HepG2 (cell line): ENCODE data around the gene RIPK3. TPM values are rescaled to one million over a fixed set of nuclear protein-coding genes. Genes with fewer than 3 reads are reported as not detected.

Experiments
- ATAC-seq: fragments of 200-7000 bp; cut with Tn5 transposase; 3 replicates; pipeline ENCODE4 v1.9.1; 2020; ENCODE audit warnings: mild to moderate bottlenecking, moderate library complexity
- BruUV-seq: library from RNA; stranded (reverse); fragments of 400-500 nt; replicated peaks from 2 replicates; lab custom pipeline; 2021; lab: Mats Ljungman, UMichigan
- CTCF ChIA-PET: fragments of 300-600 bp; formaldehyde crosslinking; extraction: SDS; loops from one replicate; lab custom pipeline; 2021; ENCODE audit warnings: low total read pairs, inconsistent platforms, low intra/inter-chr PET ratio; lab: Yijun Ruan, JAX
- POLR2A ChIA-PET: fragments of 350-600 bp; sonication (Branson Sonifier 250); formaldehyde crosslinking; loops from one replicate; lab custom pipeline; 2020; ENCODE audit warnings: antibody characterized with exemption, inconsistent platforms; lab: Yijun Ruan, JAX
- DNase-seq: peaks from one replicate; pipeline ENCODE4 v3.0.0-alpha.2; 2015; ENCODE audit warnings: low spot score
- FAIRE-seq: peaks from 3 replicates; lab custom pipeline; 2011; peaks lifted over from hg19 to GRCh38; lab: Jason Lieb, UNC
- H2AFZ ChIP-seq: one replicate; pipeline ENCODE4 v1.6.1; 2011; ENCODE audit warnings: low read length, inconsistent platforms
- H3K27ac ChIP-seq: fragments of 300-600 bp; 3 replicates; pipeline ENCODE4 v1.8.0; 2011; ENCODE audit warnings: mixed run types, mild to moderate bottlenecking, mixed read lengths, low read length, inconsistent platforms; ENCODE audit not compliant: insufficient read depth; ENCODE audit errors: extremely low read length
- H3K27me3 ChIP-seq, 2 experiments: fragments of 200-600 bp in 1 of 2; 2 replicates in 1 of 2; 3 replicates in 1 of 2; pipeline versions ENCODE4 v1.6.0 to v1.8.0; 2011; ENCODE audit warnings: low read length in 2 of 2, mild to moderate bottlenecking in 2 of 2, moderate library complexity in 2 of 2, inconsistent platforms in 1 of 2; ENCODE audit not compliant: insufficient read depth in 2 of 2, control insufficient read depth in 1 of 2
- H3K36me3 ChIP-seq, 2 experiments: fragments of 200-600 bp in 1 of 2; replicated peaks in 1 of 2; 2 replicates in 1 of 2; 3 replicates in 1 of 2; pipeline versions ENCODE4 v1.5.1 to v1.8.0; 2011; ENCODE audit warnings: low read length in 2 of 2, inconsistent platforms in 1 of 2; ENCODE audit not compliant: insufficient read depth in 2 of 2, control insufficient read depth in 1 of 2
- H3K4me1 ChIP-seq: 2 replicates; pipeline ENCODE4 v1.5.1; 2012; ENCODE audit warnings: low read length, inconsistent platforms; ENCODE audit not compliant: insufficient read depth
- H3K4me2 ChIP-seq: 2 replicates; pipeline ENCODE4 v1.6.0; 2011; ENCODE audit warnings: low read depth, low read length, inconsistent platforms
- H3K4me3 ChIP-seq, 3 experiments: fragments of 200-600 bp in 1 of 3; sonication (generic), shearing (Covaris generic) in 1 of 3; replicated peaks in 1 of 3; 2 replicates each; pipeline ENCODE4 v1.5.1; 2011 to 2016; ENCODE audit warnings: low read length in 3 of 3, inconsistent platforms in 2 of 3, low read depth in 2 of 3, mild to moderate bottlenecking in 2 of 3, control low read depth in 1 of 3, mixed read lengths in 1 of 3; ENCODE audit not compliant: insufficient read depth in 1 of 3
- H3K79me2 ChIP-seq: one replicate; pipeline ENCODE4 v1.6.1; 2011; ENCODE audit warnings: low read length, inconsistent platforms; ENCODE audit not compliant: insufficient read depth
- H3K9ac ChIP-seq: 2 replicates; pipeline ENCODE4 v1.6.0; 2011; ENCODE audit warnings: mild to moderate bottlenecking, low read depth, low read length, inconsistent platforms; ENCODE audit not compliant: insufficient read depth
- H3K9me3 ChIP-seq: 2 replicates; pipeline ENCODE4 v1.5.1; 2012; ENCODE audit warnings: mild to moderate bottlenecking, low read length
- H4K20me1 ChIP-seq: 2 replicates; pipeline ENCODE4 v1.6.0; 2011; ENCODE audit warnings: inconsistent platforms, mild to moderate bottlenecking, low read length, moderate library complexity; ENCODE audit not compliant: insufficient read depth
- AGO2 ChIP-seq: fragments of 200-400 bp; formaldehyde crosslinking; optimal IDR thresholded peaks from 2 replicates; pipeline ENCODE3; 2017; ENCODE audit warnings: mild to moderate bottlenecking, low read depth, low read length, moderate library complexity
- CREM ChIP-seq, 2 experiments: sonication (generic) in 1 of 2; formaldehyde crosslinking in 1 of 2; IDR thresholded peaks; 2 replicates each; pipeline versions ENCODE4 v1.4.0 to v1.6.1; 2016 to 2020; ENCODE audit warnings: antibody characterized with exemption in 1 of 2, mild to moderate bottlenecking in 1 of 2, missing genetic modification reagents in 1 of 2
- MED8 ChIP-seq: sonication (generic); formaldehyde crosslinking; IDR thresholded peaks from 2 replicates; pipeline ENCODE4 v1.8.1; 2023; ENCODE audit warnings: mild to moderate bottlenecking, missing genetic modification reagents; ENCODE audit not compliant: insufficient replicate concordance
- MYPOP ChIP-seq: sonication (generic); formaldehyde crosslinking; IDR thresholded peaks from 2 replicates; pipeline ENCODE4 v1.8.1; 2023; ENCODE audit warnings: mild to moderate bottlenecking, moderate library complexity, missing genetic modification reagents
- MZF1 ChIP-seq: sonication (generic); formaldehyde crosslinking; IDR thresholded peaks from 2 replicates; pipeline ENCODE4 v1.8.1; 2023; ENCODE audit warnings: mild to moderate bottlenecking, missing genetic modification reagents, borderline replicate concordance
- SAFB2 ChIP-seq: sonication (generic); formaldehyde crosslinking; IDR thresholded peaks from 2 replicates; pipeline ENCODE4 v1.5.1; 2020; ENCODE audit warnings: missing genetic modification reagents, low read depth, mild to moderate bottlenecking, borderline replicate concordance
- SPEN ChIP-seq: sonication (generic); formaldehyde crosslinking; IDR thresholded peaks from 2 replicates; pipeline ENCODE4 v1.5.1; 2020; ENCODE audit warnings: low read depth, mild to moderate bottlenecking, missing genetic modification reagents
- ZKSCAN5 ChIP-seq: sonication (generic); formaldehyde crosslinking; IDR thresholded peaks from 2 replicates; pipeline ENCODE4 v1.5.1; 2020; ENCODE audit warnings: mild to moderate bottlenecking, missing genetic modification reagents
- ZNF468 ChIP-seq: sonication (generic); formaldehyde crosslinking; IDR thresholded peaks from 2 replicates; pipeline ENCODE4 v1.8.0; 2022; ENCODE audit warnings: mild to moderate bottlenecking, moderate library complexity, missing genetic modification reagents
- WGBS: methylation state at CpG from one replicate; pipeline ENCODE4 v1.1.6; 2017; ENCODE audit warnings: low lambda C conversion rate; 5-methylcytosine and 5-hydroxymethylcytosine counted together
- in situ Hi-C: cut with HindIII; loops from 2 replicates; pipeline ENCODE4 v1.10.0; 2017; ENCODE audit warnings: low pct_unique_long_range_greater_than_20kb; ENCODE audit not compliant: extremely low pct_ligation_motif_present
- intact Hi-C: fragments of 100-400 bp; cut with micrococcal nuclease; formaldehyde crosslinking; loops from one replicate; pipeline ENCODE4 v1.10.0; 2022; ENCODE audit not compliant: unreplicated experiment
- polyA plus RNA-seq, 8 experiments: library from polyadenylated mRNA; depleted of rRNA in 3 of 8; stranded (reverse) in 7 of 8; unstranded in 1 of 8; fragments of >200 nt; fragmentation: Illumina TruSeq in 4 of 8; extraction: Trizol in 4 of 8; gene quantifications; 2 replicates each; pipeline versions ENCODE4 v1.2.1 to v1.2.3, GENCODE V29; 2011 to 2016; ENCODE audit warnings: low read depth in 4 of 8, missing spikeins in 1 of 8, mixed read lengths in 1 of 8; ENCODE audit not compliant: insufficient read depth in 1 of 8
- total RNA-seq, 5 experiments: library from RNA; depleted of rRNA; stranded (reverse); fragments of >200 nt; fragmentation: Illumina TruSeq; extraction: Trizol; gene quantifications; 2 replicates each; pipeline ENCODE4 v1.2.3, GENCODE V29; 2016; ENCODE audit warnings: low read depth in 1 of 5
- TF ChIP-seq, protein P1 (sequence below): IDR thresholded peaks from 2 replicates; pipeline ENCODE4 v1.6.1; 2018; ENCODE audit warnings: missing genetic modification reagents, mild to moderate bottlenecking, missing compliant biosample characterization
- TF ChIP-seq, protein P2 (sequence below): sonication (generic); IDR thresholded peaks from 2 replicates; pipeline ENCODE4 v1.6.1; 2016; ENCODE audit warnings: low read depth, borderline replicate concordance
- TF ChIP-seq, protein P3 (sequence below): sonication (generic); formaldehyde crosslinking; IDR thresholded peaks from 2 replicates; pipeline ENCODE4 v1.4.0; 2020; ENCODE audit warnings: mild to moderate bottlenecking, missing genetic modification reagents
- TF ChIP-seq, protein P4 (sequence below): IDR thresholded peaks from 2 replicates; pipeline ENCODE4 v1.6.1; 2016; ENCODE audit warnings: missing biosample characterization, missing genetic modification reagents, low read depth
- TF ChIP-seq, protein P5 (sequence below): sonication (generic); formaldehyde crosslinking; IDR thresholded peaks from 2 replicates; pipeline ENCODE4 v1.4.0; 2020; ENCODE audit warnings: mild to moderate bottlenecking, missing genetic modification reagents

The RIPK3 gene
- total and polyA plus RNA-seq, 2 of the 13 experiments (the other 11 are each of a cell fraction or from before 2014, with no cell fraction given): not detected

- BruUV-seq: no TSS peak
- no peak overlapping the region for H2AFZ ChIP-seq
- ChIA-PET CTCF (no interaction called here), POLR2A (no interaction called here)
- intact Hi-C loops: no loop called here
- TF ChIP-seq MZF1 (no peak), ZNF468 (CRISPR knock-in tag) (no peak), MYPOP (CRISPR knock-in tag) (no peak), CREM (IDR thresholded peaks at IDR 0.05) (no peak), CREM (CRISPR knock-in tag; IDR thresholded peaks at IDR 0.05) (no peak), SAFB2 (no peak), MED8 (CRISPR knock-in tag) (no peak), AGO2 (no peak), ZKSCAN5 (CRISPR knock-in tag) (no peak), SPEN (CRISPR knock-in tag) (no peak)
- TF ChIP-seq, protein P1, sequence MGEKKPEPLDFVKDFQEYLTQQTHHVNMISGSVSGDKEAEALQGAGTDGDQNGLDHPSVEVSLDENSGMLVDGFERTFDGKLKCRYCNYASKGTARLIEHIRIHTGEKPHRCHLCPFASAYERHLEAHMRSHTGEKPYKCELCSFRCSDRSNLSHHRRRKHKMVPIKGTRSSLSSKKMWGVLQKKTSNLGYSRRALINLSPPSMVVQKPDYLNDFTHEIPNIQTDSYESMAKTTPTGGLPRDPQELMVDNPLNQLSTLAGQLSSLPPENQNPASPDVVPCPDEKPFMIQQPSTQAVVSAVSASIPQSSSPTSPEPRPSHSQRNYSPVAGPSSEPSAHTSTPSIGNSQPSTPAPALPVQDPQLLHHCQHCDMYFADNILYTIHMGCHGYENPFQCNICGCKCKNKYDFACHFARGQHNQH (CRISPR knock-in tag): no peak
- TF ChIP-seq, protein P2, sequence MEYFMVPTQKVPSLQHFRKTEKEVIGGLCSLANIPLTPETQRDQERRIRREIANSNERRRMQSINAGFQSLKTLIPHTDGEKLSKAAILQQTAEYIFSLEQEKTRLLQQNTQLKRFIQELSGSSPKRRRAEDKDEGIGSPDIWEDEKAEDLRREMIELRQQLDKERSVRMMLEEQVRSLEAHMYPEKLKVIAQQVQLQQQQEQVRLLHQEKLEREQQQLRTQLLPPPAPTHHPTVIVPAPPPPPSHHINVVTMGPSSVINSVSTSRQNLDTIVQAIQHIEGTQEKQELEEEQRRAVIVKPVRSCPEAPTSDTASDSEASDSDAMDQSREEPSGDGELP: no peak
- TF ChIP-seq, protein P3, sequence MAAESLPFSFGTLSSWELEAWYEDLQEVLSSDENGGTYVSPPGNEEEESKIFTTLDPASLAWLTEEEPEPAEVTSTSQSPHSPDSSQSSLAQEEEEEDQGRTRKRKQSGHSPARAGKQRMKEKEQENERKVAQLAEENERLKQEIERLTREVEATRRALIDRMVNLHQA (CRISPR knock-in tag): no peak
- TF ChIP-seq, protein P4, sequence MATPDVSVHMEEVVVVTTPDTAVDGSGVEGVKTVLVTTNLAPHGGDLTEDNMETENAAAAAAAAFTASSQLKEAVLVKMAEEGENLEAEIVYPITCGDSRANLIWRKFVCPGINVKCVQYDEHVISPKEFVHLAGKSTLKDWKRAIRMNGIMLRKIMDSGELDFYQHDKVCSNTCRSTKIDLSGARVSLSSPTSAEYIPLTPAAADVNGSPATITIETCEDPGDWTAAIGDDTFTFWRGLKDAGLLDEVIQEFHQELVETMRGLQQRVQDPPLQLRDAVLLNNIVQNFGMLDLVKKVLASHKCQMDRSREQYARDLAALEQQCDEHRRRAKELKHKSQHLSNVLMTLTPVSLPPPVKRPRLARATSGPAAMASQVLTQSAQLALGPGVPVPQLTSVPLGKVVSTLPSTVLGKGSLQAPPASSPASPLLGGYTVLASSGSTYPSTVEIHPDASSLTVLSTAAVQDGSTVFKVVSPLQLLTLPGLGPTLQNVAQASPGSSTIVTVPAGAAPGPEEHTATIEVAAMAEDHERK: no peak
- TF ChIP-seq, protein P5, sequence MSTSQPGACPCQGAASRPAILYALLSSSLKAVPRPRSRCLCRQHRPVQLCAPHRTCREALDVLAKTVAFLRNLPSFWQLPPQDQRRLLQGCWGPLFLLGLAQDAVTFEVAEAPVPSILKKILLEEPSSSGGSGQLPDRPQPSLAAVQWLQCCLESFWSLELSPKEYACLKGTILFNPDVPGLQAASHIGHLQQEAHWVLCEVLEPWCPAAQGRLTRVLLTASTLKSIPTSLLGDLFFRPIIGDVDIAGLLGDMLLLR: no peak
- no peaks in the 10 kb centered on the region for H3K9me3 ChIP-seq
- no peaks in the 10 kb centered on the region for H4K20me1 ChIP-seq
- no peak overlapping the region for H3K4me3 ChIP-seq
- no peak for FAIRE-seq
- peaks cover 7 to 50% of the 10 kb centered on the region in 2 experiments; a peak in 4 of 5 replicates for H3K27me3 ChIP-seq
- peaks cover 24% of the 10 kb centered on the region for H3K4me1 ChIP-seq
- DNase-seq: no peak
- H3K36me3 ChIP-seq: no peaks in the 10 kb centered on the region
- no peak for ATAC-seq
- no peaks in the 10 kb centered on the region for H3K79me2 ChIP-seq
- in situ Hi-C loops: no loop called here
- no peak overlapping the region for H3K4me2 ChIP-seq
- no peak overlapping the region for H3K9ac ChIP-seq
- H3K27ac ChIP-seq: no peak overlapping the region
- 24% methylated on average over 4 of the region's 4 CpGs for WGBS
These were observed 42.2 kb upstream of the RIPK3 start for GRCh38 chr14:24382064-24382371.
